GM21576 (cell line): ENCODE results near the gene PGAP3.

Experiments
- ATAC-seq: cut with Tn5 transposase; IDR thresholded peaks from one replicate; pipeline ENCODE4 v1.9.1; 2021; ENCODE audit warnings: mild to moderate bottlenecking, moderate library complexity; ENCODE audit not compliant: unreplicated experiment

PGAP3 gene

DNA sequence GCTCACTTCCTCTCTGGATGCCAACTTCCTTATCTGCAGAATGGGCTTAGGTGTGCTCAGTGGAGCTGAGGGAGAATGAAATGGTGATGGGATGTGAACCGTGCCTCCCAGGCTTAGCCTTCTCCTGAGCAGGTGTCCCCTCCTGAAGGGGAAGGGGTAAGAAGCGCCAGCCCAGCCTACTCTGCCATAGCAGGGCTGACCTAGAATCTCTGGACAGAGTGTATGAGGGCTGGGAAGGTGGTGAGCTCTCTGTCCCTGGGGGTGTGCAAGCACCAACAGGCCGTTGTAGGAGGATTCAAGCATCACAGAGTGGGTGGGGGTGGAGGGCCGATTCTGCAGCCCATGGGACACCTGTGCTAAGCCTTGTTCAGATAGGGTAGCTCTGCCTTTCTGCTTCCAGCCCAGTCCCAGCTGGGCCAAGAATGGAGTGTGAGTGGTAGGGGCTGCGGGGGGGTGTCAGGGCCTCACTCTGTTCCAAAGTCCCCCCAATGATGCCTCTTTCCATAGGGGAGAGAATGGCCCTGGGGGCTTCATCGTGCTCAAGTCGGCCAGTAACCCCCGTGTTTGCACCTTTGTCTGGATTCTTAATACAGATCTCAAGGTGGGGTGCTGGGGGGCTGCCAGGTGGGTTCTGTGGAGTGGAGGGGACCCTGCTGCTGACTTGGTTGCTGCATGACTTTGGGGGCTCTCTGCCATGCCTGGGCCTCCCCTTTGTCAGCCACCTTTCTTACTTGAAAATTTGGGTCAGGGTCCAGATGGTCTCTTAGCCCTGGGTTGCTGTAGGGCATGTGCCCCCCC is 25.9 kb downstream of the PGAP3 start:
- no peak for ATAC-seq

DNA sequence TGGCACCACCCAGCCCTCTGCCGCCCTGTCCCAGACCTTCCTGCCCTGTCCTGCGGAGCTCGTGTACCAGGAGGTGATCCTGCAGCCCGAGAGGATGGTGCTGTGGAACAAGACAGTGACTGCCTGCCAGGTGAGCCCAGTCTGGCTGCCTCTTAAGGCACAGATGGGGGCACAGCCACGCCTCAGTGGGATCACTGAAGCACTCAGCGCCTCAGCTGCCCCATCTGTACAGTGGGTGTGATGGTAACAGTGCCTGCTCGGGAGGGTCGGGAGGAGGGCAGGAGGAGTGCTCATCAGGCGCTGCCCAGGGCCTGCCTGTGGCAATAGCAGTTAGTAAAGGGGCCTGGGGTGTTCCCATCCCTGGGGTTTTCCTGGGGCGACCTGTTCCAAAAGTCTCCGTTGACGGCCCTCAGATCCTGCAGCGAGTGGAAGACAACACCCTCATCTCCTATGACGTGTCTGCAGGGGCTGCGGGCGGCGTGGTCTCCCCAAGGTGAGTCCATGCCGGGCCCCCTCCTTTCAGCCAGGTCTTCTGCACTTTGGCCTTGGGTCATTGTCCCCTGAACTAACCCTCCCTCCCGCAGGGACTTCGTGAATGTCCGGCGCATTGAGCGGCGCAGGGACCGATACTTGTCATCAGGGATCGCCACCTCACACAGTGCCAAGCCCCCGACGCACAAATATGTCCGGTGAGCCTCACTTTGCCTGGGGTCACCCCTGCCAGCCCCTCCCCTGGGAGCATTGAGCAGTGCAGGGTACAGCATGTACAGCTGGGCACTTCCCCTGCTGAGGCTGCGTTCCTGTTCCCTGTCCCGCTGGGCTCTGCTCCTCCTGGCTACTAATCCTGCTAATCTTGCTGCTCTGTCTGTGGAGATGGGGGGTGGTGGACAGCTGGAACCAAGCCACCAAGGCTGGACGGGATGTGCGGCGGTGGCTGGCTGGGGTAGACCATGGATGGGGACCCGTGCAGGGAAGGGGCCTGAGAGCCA is 27.2 kb downstream of the PGAP3 start:
- no peak for ATAC-seq

DNA sequence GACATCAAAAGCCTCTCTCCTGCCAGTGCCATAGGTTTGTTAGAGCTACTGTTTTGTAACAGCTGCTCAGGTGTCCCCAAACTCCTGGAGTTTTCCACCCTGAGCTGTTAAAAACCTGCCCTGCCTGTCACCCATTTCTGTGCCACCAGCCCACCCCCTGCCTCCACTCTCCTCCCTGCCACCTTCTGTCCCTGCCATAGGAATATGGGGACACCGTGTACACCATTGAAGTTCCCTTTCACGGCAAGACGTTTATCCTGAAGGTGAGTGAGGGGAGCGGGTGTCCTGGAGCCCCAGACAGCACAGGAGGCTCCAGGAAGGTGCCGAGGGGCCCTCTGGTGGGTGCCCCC is 27.9 kb downstream of the PGAP3 start:
- no peak for ATAC-seq

DNA sequence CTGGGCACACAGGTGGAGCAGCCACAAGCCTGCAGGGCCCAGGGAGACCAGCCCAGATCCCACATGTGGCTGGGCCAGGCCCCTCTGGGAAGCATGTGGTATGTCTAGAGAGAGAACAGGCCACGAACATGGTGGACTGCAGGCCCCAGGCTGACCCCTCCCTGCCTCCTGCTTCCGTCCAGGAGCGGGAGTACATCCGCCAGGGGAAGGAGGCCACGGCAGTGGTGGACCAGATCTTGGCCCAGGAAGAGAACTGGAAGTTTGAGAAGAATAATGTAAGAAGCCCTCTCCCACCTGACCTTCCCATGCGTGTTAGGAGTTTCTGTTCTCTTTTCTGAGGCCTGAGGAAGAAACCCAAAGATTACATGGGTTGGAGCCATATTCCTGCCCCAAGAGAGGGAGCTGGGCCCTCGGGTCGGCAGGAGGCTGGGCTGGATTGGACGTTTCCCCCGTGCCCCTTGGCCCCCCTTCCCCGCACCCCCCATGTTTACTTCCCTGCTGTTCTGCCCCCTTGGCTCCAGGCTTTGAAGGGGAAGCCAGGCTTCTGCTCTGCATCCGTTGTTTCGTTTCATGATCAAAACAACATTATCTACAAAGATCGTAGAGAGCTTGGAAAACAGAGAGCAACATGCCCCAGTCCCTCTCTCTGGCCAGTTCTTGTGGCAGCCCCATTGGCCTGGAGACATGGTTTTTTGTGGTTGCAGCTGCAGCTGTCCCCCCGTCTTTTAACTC is 28.4 kb downstream of the PGAP3 start:
- no peak for ATAC-seq

DNA sequence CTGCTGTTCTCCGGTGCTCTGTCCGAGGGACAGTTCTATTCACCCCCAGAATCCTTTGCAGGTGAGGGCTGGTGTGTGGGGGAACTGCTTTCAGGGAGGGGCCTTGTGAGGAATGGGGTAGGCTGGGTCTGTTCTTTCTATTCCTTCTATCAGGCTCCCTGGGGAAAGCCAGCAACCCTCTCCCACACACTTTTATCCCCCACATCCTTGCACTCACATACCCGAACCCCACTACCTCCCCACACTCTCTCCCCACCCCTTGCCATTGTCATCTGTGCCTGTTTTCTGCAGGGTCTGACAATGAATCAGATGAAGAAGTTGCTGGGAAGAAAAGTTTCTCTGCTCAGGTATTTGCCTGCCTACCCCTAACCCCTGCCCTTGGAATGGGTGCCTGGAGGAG is 29.1 kb downstream of the PGAP3 start:
- ATAC-seq, result no peak

DNA sequence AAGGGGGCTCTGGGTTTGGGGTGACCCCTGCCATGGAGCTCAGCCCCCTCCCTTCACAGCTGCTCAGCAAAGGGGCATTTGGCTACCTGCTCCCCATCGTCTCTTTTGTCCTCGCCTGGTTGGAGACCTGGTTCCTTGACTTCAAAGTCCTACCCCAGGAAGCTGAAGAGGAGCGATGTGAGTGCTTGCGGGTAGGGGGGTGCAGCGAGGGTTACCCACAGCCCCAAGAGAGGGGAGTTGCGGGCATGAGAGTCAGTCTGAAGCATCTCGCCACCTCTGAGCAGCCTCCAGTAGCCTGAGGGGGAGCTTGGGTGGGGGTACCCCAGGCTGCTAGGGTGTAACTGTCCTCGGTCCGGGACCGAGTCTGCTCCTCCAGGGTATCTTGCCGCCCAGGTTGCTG is 29.5 kb downstream of the PGAP3 start:
- no peak for ATAC-seq

DNA sequence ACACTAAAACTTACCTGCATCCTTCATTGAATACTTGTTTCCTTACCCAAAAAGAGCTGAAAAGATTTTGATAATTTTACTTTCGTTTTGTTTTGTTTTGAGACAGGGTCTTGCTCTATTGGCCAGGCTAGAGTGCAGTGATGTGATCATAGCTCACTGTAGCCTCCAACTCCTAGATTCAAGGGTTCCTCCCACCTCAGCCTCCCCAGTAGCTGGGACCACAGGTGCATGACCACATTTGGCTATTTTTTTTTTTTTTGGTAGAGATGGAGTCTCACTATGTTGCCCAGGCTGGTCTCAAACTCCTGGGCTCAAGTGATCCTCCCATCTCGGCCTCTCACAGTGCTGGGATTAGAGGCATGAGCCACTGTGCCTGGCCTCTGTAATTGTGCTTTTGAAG is 32.8 kb downstream of the PGAP3 start:
- no peak for ATAC-seq

DNA sequence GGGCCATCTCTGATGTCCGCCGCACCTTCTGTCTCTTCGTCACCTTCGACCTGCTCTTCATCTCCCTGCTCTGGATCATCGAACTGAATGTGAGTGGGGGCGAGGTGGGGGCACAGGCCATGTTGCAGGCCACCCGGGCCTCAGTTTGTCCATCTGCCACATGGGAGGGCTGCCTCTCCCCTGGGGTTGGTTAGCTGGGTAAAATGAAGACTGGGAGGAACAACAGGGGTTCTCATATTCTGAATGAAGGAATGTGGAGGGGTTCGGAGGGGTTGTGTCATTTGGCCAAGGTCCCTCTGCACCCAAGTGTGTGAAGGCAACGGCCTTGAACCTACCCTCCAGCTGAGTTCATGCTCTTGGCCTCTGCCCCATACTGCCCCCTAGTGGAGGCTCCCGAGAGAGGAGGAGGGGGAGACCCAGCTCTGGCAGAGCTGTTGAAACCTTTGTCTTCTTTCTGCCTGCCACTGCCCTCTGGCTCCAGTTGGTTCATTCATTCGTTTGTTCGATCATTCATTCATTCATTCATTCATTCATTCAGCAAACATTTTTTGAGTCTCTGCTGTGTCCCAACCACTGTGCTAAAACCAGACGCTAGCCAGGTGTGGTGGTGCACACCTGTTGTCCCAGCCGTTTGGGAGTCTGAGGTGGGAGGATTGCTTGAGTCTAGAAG is 34.1 kb downstream of the PGAP3 start:
- ATAC-seq, result no peak

DNA sequence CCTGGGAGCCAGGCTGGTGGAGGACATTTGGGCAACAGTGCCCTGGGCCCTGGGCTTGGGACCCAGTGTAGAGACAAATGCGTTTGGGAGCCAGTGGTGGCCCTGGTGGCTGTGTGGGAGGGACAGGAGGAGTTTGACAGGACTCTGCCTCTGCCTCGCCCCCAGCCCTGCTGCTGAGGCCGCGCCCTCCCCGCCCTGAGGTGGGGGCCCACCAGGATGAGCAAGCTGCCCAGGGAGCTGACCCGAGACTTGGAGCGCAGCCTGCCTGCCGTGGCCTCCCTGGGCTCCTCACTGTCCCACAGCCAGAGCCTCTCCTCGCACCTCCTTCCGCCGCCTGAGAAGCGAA is 34.6 kb downstream of the PGAP3 start:
- no peak for ATAC-seq

DNA sequence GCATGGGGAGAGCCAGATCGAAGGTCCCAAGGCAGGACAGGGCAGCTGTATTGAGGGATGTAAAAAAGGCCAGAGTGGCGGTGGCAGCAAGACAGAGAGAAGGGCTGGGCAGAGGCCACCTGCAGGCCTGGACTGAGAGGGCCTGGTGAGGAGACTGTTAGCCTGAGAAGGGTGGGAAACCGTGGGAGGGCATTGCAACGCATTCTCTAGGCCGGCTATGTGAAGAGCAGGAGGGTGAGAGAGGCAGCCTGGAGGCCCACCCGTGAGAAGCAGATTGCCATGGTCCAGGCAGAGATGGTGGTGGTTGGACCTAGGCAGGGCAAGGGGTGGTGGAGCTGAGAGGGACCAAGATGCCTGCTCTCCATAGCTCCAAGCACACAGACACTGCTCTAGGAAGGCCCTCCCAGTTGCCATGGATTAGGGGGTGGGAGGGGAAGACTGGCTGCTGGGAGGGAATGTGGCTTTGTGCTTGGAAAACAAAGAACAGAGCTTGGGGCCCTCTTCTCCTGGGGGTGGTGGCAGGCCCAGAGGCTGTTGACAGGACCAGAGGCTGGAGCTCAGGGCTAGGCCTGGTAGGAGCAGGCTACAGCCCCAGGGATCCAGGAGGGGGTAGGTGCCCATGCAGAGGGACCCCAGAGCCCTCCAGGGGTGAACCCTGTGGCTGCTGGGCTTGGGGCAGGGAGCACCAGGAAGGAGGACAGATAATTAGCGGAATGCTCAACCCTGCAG is 35.1 kb downstream of the PGAP3 start:
- no peak for ATAC-seq

DNA sequence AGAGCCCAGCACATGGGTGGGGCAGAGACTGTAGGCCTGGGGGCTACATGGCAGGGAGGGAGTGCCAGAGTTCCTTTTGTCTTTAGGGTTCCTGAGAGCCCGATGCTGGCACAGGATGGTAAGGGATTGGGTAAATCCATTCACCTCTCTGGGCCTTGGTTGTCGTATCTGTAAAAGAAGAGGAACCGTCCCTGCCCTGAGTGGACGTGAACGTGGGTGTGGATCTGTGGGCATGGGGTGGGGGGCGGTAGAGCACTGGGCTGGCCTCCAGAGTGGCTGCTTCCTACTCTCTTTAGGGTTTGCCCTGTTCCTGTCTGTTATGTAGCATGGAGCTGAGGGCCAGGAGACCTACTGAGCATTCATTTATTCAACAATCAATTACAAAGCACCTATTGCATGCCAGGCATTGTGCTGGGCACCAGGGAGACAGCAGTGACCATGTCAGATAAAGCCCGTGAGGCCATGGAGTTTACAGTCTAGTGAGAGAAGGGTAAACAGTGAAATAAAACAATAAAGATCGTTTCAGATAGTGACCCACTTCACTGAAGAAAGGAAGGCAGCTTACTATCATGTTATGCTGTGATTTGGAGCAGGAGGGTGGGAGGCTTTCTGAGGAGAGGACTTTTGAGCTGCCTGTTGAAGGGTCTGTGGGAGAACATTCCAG is 35.8 kb downstream of the PGAP3 start:
- no peak for ATAC-seq

DNA sequence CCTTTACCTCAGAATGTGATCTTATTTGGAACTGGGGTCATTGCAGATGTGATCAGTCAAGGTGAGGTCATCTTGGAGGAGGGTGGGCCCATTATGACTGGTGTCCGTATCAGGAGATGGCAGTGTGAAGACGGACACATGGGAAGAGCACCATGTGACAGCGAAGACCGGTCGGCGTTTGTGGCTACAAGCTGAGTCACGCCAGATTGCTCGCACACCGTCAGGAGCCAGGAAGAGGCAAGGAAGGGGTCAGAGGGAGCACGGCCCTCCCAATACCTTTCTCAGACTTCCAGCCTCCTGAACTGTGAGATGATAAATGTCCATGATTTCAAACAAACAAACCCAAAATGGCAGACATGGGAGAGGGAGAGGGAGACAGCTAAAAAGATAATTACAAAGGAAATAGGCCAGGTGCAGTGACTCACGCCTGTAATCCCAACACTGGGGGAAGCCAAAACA is 37.7 kb downstream of the PGAP3 start:
- ATAC-seq, result no peak

DNA sequence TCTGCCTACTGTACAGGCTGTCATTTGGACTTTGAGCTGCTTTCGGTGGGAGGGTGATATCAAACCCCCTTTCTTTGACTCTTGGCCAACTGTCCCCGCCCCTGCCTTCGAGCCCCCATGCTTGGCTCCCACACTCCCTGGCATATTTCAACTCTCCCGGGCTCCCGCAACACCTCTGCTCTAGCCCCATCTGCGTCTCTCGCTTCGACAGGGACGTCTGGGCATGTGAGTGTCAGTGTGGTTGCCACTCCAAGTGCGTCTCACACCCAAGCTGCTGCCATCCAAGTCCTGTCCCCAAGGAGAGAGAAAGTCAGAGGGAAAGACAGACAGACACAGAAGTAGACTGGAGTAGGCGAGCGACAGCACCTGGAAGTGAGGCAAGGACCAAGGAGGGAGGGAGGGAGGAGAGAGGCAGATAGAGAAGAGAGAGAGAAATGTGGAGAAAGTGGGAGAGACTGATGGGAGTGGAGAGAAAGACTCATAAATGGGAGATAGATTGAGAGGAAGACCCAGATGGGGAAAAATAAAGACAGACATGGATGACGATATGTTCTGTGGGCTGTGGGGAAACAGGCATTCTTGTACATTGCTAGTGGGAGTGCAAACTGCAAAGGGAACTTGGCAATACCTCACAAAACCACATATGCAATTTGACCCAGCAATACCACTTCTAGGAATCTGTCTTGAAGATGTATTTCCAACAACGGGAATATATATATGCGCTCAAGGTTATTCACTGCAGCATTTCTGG is 39.1 kb downstream of the PGAP3 start:
- no peak for ATAC-seq

DNA sequence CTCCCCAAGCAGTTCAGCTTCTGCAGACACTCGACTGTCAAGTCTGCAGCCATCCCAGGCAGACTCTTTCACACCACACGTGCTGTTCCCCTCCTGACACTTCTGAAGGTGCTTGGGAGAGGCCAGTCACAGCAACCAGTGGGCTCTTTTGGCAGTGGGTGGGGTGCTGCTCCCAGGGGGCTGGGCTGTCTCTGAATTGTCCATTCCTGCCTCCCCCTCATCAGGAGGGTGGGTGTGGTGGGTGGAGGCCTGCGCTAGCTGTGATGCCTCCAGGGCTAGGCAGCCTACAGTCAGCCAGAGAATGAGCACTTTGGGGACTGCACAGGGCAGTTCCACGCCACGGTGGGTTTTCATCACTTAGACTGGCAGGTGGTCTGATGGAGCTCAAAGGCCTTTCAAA is 40.6 kb downstream of the PGAP3 start:
- ATAC-seq, result no peak

DNA sequence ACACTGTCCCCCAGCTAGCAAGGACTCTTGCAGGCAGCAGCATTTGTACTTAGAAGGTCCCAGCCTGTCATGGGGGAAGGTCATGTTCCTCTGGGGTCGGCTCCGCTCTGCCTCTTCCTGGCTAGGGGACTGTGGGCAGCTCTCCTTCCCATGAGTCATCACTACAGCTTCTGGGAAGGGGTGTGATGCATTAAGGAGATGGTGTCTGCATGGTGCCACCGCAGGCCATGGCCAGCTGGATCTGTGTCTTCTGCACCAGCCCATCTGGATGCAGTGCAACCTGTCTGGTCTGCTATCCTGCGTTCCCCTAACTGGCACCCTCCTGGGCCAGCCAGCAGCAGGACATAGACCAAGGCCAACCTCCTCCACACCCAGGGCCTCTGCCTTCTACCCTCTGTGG is 44.6 kb downstream of the PGAP3 start:
- no peak for ATAC-seq

DNA sequence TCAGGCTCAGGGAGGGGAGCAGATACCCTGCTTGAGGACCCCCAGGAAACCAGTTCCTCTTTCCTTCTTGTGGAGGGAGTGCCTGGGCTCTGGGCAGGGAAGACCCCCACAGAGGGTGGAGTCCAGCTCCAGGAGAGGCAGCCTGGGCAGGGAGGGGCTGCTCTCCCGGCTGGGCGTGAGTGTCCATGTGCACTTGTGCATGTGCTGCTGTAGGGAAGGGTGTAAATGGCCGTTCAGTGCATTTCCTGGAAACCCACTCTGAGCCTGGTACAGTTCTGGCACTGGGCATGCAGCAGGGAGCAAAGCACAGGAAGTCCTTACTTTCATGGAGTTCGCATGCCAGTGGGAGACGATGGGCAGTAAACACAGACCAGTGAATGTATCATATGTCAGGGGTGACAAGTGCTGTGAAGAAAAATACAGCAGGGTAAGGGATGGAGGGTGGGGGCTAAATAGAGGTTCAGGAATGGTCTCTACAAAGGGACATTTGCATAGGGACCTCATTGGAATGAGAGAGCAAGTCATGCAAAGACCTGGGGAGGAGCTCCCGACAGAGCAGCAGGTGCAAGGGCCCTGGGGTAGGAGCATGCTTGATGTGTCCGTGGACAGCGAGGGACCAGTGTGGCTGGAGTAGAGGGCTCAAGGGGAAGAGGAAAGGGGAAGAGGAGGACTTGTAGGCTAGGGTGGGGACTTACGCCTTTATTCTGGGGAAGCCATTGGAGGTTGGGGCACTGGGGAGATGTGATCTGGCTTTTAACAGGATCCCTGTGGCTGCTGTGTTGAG is 45.4 kb downstream of the PGAP3 start:
- ATAC-seq, result no peak

DNA sequence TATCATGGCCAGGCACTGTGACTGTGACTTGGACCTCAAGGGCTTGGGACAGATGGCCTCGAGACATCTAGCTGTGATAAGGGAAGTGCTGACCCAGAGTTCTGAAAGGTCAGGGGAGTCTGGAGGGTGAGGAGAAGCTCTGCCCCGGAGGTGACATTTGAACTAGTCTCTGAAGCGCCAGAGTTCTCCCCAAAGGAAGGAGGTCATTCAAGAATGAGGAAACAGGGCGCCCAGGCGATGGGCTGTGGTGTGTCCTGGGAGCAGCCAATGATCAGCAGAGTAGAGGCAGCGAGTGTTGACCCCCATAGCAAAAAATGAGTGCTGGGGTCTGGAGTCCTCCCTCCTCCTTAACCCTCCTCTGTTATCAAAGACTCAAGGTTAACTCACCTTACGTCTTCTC is 46.0 kb downstream of the PGAP3 start:
- no peak for ATAC-seq

DNA sequence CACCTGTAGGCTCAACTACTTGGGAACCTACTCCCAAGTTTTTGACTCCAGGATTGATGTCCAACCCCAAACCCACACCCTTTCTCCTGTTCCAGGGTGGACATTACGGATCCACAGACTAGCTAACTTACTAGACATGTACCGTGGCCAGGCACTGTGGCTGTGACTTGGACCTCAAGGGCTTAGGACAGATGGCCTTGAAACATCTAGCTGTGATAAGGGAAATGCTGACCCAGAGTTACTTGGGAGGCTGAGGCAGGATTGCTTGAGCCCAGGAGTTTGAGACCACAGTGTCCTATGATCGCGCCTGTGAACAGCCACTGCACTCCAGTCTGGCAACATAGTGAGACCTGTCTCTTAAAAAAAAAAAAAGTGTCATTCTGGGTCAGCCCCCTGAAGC is 46.8 kb downstream of the PGAP3 start:
- no peak for ATAC-seq
